GM18858 (cell line): ENCODE measurements around the gene PLD1.
"Not testable (repeated sequence)": the region's sequence is repeated elsewhere in the genome, so short reads cannot be mapped to it uniquely, and the experiment has no call there.

Experiments used
- ATAC-seq: cut with Tn5 transposase; IDR thresholded peaks from one replicate; pipeline ENCODE4 v1.9.1; 2021; ENCODE audit not compliant: unreplicated experiment

The PLD1 gene

GRCh38 chr3:171703144-171703543 is 107.1 kb downstream of the PLD1 start:
- no peak for ATAC-seq

DNA sequence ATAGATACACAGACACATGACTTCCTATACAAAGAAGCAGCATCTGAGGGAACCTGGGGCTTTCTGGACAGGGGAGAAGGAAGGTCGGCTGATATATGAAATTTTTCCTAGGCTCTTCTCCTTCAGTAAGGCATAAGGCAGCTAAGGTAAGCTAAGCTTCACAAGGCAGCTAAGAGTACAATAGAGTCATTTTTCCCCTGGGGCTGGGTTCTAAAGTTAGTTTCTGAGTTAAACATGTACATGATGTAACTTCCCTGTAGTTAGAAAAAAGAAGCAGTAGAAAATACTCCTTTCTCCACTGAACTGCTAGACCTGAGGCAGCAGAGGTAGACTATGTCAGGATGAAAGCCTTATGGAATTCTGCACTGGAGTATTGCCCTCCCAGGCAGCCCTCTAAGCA is 109.6 kb downstream of the PLD1 start:
- no peak for ATAC-seq

GRCh38 chr3:171700157-171700556 is 110.1 kb downstream of the PLD1 start:
- ATAC-seq: no peak

GRCh38 chr3:171699601-171700000 is 110.7 kb downstream of the PLD1 start:
- no peak for ATAC-seq

GRCh38 chr3:171696805-171697204 is 113.5 kb downstream of the PLD1 start:
- no peak for ATAC-seq

GRCh38 chr3:171695426-171695825 is 114.9 kb downstream of the PLD1 start:
- ATAC-seq: no peak

DNA sequence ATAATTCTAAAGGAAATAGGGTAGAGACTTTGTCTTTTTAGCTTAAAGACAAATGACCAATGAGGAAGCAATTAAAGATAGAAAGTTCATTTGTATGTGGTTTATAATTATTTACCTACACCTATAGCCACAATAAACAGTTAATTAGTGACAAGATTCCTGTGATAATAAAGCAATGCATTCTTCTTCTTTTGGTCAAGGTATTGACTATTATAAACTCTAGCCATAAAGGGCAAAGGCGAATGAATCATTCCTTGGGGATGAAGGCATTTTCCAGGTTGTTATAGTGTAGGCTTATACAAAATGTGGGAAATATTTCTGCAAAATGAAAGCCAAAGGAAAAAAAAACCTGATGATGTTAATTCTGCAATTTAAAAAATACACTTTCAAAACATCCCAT is 115.4 kb downstream of the PLD1 start:
- no peak for ATAC-seq

- ATAC-seq: not testable (repeated sequence)
Measured at GRCh38 chr3:171692551-171692950, 117.7 kb downstream of the PLD1 start.

DNA sequence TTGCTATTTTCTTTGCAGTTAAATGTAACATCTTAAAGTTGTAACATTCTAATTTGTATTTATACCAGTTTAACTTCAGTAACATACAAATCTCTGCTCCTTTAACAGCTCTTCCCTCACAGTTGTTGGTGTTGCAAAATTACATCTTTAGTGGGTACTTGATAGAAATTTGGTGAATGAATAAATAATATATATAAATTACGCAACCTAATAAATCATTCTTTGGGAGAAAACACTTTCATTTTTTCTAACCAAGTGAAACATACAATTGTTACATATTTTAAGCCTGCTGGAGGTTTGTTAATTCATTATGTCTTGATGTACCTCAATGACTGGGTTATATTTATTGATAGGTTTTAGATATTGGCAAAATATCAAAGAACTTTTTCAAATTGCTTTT is 118.8 kb downstream of the PLD1 start:
- no peak for ATAC-seq

DNA sequence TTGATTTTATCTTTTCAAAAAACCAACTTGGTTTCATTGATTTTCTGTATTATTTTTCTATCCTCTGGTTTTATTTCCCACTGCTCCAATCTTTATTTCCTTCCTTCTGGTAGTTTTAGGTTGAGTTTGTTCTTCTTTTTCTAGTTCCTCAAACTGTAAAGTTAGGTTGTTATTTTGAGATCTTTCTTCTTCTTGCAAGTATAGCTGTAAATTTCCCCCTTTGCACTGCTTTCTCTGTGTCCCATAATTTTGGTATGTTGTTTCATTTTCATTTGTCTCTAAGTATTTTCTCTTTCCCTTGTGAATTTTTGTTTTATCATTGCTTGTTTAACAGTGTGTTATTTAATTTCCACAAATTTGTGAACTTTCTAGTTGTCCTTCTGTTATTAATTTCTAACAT is 120.0 kb downstream of the PLD1 start:
- peak; percentile 62 for ATAC-seq

GRCh38 chr3:171688593-171688992 is 121.7 kb downstream of the PLD1 start:
- ATAC-seq: no peak

DNA sequence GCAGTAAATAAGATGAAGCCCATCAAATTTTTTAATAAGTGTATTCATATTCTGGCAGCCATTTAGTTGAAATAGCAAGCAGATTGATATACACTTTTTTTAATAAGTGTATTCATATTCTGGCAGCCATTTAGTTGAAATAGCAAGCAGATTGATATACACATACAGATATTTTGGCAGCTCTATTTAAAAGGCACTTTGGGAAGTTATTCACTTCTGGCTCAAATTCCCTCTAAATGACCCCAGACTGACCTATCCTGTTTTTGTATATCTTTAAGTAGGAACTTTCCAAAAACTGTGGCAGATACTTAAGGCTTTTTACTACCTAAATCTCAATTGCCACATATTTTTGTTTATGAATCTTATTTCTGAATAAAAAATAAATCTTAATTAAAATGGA is 122.3 kb downstream of the PLD1 start:
- ATAC-seq: no peak

DNA sequence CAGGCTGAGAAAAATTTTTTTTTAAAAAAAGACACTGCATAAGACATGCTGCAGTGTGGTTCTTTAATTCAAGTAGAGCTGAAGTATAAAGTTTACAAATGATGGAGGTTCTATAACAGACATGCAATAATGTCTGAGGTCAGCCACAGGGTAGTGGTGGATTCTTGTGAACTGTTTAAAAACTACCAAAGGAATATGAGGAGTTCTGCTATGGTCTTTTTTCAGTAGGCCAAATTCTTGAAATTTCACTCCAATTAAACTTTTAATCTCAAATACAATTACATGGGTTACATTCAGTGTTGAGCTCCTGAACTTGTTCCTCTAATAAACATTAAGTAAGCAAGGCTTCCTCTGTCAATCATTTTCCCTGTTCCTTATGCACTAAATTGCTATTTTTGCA is 122.7 kb downstream of the PLD1 start:
- ATAC-seq: no peak

- ATAC-seq: no peak
Measured at GRCh38 chr3:171687064-171687463, 123.2 kb downstream of the PLD1 start.

DNA sequence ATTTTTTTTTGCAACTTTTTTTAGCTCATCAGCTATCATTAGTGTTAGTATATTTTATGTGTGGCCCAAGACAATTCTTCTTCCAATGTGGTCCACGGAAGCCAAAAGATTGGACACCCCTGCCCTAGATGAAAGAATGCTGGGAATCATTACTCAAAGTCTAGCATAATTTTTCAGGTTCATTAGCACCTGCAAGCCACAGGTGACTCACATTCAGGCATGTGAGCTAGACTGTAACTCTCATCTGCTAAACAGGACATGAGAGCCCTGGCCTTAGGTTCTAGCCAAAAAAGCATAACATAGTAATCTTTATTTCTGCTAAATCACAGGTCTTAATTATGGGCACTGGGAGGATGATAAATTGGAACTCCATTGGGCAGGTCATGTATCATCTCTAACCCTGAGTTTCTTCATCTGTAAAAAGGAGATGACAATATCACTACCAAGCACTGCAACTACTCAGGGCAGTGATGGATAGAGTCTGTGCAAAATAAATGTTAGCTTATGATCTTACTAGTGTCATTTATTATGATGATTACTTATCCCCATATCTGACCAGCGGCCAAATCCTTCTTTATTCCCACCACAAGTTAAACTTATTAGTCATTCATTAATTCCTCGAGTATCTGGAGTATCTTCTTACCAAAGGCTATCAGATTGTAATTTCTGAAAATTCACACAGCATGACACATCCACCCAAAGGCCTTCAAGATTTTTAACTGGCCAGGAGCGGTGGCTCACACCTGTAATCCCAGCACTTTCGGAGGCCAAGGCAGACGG is 125.0 kb downstream of the PLD1 start:
- no peak for ATAC-seq

DNA sequence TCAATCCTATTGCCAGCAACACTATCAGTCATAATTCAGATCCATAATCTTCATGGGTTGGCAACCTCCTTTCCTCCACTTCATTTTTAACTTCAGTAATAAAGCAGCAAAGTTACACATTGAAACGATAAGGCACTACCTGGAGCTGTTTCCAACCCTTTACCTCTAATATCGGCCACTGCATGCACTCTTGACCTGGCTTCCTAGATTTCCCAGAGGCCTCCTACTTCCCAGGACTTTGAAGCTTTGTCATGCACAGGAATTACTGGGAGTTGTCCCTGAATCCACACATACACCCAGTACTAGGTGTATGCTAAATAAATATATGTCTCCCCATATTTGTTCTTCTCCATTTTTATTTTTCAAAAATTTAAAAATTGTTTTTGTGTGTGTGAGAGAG is 126.1 kb downstream of the PLD1 start:
- ATAC-seq: no peak

DNA sequence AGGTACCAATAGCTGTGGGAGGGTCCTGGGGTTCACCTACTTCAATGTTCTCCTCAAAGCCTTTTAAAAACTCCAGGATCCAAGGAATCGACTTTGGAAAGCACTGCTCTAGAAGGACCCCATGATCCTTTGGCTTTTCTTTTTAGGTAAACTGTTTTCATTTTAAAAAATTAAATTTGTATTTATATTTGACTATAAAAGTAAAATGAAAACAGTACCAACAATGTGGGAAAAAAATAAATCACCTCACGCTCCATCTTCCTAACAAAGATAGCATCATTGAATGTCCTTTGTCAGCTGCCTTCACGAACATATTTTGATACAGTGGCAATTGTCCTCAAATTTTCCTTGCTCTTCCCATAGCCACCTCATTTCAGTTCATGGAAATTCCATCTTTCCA is 127.5 kb downstream of the PLD1 start:
- no peak for ATAC-seq

DNA sequence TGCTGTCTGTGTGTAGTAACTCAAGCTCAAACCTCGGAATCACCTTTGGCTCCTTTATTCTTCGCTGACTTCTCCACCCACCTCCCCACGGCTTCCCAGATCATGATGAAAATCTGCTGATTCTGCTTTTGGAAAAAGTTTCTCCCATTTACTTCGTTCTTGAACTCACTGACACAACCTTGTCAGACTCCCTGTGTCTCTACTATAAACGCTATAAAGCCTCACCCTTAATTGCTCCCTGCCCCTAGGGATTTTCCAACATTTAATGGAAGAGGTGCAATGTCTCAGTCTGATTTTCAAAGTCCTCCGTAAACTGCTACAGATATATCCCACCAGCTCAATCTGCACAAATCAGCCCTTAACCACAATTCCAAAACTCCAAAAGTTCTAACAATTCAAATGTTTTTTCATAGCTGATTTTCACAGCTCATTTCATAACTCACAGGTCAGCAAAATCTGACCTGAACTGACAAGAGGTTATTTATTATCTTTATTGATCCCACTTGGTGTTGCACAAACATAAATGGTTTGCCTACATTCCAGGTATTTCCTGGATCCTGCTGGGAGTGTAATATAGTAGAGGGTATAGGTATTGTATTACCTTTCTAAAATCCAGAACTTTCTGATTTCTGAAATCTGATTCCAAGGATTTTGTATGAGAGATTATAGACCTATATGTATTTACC is 129.4 kb downstream of the PLD1 start:
- no peak for ATAC-seq

DNA sequence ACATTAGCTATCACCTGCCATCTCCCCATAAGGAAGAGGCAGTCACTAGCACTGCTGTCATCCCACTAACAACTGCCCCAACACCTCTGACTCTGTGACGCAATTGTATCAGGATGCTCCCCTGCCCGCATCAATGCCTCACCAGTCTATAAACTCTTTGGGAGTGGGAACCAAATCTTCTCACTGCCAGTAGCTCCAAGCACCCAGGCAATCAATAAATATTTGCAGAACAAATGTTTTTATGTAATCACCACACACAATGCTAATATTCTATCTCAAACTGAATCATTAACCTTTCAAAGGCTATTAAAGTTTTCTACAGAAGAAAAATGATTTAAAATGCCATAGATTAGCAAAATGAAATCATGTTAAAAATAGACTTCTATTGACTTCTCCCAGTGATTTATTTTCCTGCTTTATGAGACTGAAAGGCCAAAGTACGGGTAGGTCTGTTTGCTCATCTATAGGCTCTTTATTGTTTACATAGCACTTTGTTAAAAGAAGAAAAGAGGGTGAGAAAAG is 131.3 kb downstream of the PLD1 start:
- no peak for ATAC-seq

GRCh38 chr3:171677706-171678105 is 132.6 kb downstream of the PLD1 start:
- no peak for ATAC-seq

DNA sequence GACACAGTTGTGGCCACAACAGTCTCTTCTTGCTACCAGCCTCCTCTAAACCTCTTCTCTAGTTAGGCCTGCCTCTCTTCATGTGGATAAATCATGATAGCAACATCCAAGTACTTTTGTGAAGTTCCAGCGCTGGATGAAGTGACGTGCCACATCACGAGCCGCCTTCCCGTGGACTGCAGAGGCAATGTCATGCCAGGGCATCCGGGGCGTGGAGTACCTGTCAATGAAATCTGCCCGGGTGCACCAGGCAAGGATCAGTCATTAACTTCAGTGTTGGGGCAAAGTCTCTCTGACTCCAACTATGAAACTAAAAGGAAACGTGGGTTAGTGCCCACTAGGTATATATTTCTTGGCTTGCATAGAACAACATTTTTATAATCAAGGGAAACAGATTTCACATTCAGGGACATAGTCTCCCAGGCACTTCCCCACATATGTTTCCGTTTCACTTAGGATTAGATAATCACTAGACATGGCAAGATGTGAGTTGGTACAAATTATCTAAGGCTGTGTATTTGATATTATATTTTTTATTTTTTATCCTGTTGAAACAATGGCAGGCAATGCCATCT is 133.6 kb downstream of the PLD1 start:
- ATAC-seq: no peak

DNA sequence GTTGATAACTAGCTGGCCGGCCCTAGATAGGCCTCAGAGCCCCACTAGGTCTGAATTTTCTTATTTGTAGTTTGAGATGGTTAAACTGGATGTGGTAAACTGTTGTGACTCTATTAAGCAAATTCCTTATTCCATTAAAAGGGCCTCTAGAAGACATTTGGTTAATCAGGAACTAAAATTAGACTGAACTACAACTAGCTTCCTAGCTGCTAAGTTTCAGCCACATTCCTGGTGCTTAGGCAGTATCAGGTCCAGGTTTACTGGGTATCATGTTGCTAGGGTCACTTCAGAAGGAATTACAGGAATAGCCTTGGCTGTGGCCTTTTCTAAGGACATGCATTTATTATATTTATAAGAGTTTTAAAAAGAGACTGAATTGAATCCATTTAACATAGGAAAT is 136.3 kb downstream of the PLD1 start:
- ATAC-seq: no peak
